ENCODE measurements around the gene PRPS2.
A peak's percentile ranks its signal among the peaks of the same experiment; 100 is the strongest.

The PRPS2 gene

GRCh38 chrX:12791257-12792228 lies at the start of gene PRPS2:
Gene PRPS2 (plus strand): TSS chrX:12791412. CDS start chrX:12791498, 86 bp downstream.
- DNase-seq: peak in 12 of 14 donors; percentile 1 to 49 (median 19)

DNA sequence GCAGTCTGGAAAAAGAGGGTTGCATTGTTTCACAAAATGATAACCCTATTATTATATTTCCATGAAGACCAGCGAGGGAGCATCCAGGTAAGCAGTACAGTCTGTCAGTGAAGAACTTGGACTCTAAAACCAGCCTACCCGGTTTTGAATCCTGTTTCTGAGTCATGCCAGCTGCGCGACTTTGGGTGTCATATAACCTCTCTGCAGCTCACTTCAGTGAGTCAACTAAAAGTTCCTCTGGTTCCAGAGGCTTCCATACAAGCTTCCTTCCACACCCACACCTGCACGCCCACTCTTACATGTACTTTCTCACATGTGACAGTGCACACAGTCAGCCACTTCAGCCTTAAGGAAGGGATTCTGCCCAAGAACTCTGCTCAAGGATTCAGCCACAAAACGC lies 49.8 kb upstream of the PRPS2 start:
- no peak for DNase-seq

DNA sequence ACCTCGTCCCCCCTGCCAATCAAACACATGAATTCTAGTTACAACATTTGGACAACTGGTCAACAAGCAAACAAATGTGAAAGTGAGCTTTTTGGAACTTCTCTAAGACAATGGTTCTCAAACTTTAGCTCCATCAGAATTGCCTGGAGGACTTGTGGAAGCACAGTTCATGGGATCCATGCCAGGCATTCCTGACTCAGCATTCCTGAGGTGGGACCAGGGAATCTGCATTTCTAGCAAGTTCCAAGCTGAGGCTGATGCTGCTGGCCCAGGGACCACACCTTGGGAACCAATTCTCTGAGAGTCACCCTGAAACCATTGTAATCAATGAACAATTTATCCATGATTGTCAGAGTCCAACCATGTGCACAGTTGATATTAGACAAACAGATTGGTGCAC lies 43.8 kb upstream of the PRPS2 start:
- no peak for DNase-seq

GRCh38 chrX:12751887-12752286 lies 39.3 kb upstream of the PRPS2 start:
- no peak for DNase-seq

GRCh38 chrX:12753366-12753765 lies 37.8 kb upstream of the PRPS2 start:
- DNase-seq: no peak

- DNase-seq: no peak
Measured at GRCh38 chrX:12758291-12758690, 32.9 kb upstream of the PRPS2 start.

- no peak for DNase-seq
Measured at GRCh38 chrX:12767856-12768255, 23.4 kb upstream of the PRPS2 start.

DNA sequence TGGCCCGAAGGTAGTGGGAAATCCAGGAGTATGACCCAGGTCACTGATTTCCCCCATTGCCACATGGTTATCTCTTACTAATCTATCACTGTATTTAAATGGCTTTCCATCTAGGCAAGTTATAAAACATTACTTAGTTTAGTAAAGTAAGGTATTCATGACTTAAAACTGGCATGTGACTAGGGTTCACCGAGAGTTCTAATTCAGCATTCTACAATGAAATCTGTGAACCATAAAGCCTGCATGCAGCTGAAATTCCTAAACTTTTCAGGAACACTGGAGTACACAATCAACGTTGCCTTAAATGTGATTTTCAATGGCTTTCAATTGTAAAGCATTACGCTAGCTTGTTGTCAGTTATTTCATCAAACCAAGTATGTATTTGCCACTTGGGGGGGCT lies 22.7 kb upstream of the PRPS2 start:
- DNase-seq: no peak

- DNase-seq: no peak
Measured at GRCh38 chrX:12770440-12770839, 20.8 kb upstream of the PRPS2 start.

DNA sequence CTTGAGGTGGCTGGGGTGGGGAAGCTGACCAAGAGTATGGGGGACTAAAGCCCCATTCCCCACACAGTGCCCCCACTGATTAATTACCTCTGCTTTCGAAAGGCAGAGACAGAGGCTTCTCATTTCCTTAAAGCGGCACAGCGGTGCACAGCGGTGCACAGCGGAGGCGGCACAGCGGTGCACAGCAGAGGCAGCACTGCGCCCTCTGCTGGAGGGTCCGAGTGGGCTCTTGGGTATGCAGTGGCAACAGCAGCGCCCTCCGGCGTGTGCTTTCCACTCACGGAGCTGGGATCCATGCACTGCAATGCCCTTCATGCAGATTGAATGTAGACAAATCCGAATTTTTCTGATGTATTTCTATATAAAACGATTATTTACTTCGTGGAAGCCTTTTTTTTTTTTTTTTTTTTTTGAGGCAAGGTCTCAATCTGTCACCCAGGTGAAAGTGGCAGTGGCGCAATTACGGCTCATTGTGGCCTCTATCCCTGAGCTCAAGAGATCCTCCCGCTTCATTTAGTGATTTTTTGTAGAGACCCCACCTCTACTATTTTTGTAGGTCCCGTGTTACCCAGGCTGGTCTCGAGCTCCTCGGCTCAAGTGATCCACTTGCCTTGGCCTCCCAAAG lies 19.7 kb upstream of the PRPS2 start:
- peak in 1 of 14 donors; percentile 9 for DNase-seq

GRCh38 chrX:12777670-12778069 lies 13.5 kb upstream of the PRPS2 start:
- DNase-seq: no peak

DNA sequence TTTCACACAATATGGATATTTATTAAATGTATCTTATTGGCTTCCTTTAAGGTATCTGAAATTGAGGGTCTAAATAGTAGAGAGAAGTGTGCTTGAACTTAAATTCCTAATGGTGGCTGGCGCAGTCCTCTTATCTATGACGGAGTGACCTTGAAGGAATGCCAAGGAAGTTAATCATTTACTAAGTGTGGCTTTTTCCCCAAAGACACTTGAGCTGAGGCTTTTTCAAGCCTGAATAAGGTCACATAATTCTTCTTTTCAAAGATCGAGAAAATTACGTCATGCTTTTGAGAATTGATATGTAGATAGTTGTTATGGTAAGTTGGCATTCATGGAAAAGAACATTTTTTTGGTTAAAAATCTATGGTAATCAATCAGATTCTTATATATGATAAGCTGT lies 11.7 kb upstream of the PRPS2 start:
- DNase-seq: no peak

- no peak for DNase-seq
Measured at GRCh38 chrX:12788645-12789044, 2.6 kb upstream of the PRPS2 start.

- DNase-seq: no peak
Measured at GRCh38 chrX:12789976-12790375, 1.2 kb upstream of the PRPS2 start.

DNA sequence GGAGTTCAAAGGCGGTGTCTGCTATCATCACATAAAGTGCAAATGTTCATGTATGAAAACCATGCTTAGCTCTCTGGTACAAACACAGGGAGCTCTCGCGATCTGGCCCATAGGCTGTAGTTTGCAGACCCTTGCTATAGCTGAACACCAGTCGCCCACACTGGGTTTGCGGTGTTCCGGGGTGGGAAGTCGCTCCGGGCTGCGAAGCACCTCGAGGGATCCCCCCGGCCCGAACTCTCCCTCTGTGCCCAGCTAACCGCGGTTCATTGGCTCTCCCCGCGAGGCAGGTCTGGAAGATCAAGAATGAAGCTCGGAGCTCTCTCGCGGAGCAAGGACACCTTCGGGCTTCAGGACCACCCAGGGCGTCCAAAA lies 341 bp upstream of the PRPS2 start:
- DNase-seq: no peak

DNA sequence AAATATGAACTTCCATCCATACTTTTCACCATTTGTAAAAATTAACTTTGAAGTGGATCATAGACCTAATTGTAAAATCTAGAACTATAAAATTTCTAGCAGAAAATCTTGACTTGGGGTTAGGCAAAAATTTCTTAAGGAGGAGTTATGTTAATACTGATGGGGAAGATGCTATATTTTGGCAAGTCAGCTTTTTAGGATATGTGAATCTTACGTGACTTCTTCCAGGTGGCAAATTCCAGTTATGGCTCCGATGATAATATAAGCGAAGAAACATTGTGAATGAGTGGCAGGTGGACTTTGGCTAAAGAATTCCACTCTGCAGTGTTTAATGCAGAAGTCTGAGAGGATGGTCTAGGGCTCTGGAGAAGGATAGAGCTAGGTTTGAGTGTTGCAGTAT lies 1.5 kb downstream of the PRPS2 start:
- no peak for DNase-seq

GRCh38 chrX:12794654-12795053 lies 3.4 kb downstream of the PRPS2 start:
- no peak for DNase-seq

DNA sequence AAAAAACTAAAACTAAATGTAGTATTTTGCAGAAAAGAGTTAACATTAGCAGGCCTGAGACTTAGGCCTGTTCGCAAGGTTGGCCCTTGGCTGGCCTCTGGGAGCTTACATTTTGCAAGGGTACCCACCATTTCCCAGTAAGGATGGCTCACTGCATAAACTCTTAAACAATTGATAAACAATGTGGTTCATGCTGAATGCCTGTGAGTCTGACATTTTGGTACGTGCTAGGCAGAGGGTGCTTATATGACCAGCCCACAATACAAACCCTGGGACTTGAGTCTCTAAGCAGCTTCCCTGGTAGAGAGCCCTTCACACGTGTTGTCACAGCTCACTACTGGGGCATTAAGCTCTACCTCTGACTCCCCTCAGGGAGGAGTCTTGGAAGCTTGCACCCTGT lies 7.4 kb downstream of the PRPS2 start:
- DNase-seq: no peak

- DNase-seq: no peak
Measured at GRCh38 chrX:12799118-12799517, 7.9 kb downstream of the PRPS2 start.

DNA sequence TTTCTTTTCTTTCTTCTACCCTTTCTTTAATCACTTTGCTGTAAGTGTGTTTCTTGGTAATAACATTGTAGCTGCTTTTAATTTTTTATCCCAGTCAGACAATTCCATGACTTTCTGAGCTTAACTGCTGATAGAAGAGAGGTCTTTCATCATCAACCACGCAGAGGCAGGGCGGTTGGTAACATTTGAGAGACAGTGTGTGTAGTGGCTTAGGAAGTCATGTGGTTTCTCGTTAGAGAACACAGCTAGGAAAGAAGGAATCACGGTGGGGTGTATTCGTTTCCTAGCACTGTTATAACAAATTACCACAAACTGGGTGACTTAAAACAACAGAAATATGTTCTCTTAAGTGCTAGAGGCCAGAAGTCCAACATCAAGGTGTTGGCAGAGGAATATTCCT lies 11.5 kb downstream of the PRPS2 start:
- DNase-seq: no peak

- no peak for DNase-seq
Measured at GRCh38 chrX:12804655-12805054, 13.4 kb downstream of the PRPS2 start.

DNA sequence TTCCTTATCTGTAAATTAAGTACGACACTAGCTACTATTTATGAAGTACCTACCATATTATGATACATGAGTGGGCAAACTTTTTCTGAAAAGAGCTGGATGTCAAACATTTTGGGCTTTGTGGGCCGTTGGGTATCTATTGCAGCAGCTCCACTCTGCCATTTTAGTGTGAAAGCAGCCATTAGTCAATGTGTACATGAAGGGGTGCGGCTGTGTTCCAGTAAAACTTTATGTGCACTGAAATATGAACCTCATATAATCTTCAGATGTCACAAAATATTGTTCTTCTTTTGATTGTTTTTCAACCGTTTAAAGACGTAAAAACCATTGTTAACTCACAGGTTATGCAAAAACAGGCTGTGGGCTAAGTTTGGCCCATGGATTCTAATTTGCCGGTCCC lies 14.1 kb downstream of the PRPS2 start:
- DNase-seq: no peak

GRCh38 chrX:12811658-12812057 lies 20.4 kb downstream of the PRPS2 start:
- no peak for DNase-seq

DNA sequence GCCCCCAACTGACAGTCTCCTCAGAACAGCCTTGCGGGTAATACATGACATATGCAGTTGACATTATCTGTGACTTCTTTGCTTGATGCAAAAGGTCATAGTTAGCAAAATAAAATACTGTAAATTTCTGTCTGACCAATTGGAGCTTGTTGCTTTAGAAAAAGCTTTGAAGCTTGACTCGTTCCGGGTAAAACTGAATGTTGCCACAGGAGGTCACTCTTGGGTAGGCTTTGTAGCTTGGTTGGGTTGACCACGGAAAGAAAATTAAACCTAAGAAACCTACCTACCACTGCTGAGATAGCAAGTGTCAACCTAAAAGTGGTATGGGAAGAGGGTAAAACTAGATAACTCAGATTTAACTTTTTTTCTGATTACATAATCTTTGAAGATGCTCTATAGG lies 23.2 kb downstream of the PRPS2 start:
- DNase-seq: peak in 2 of 14 donors; percentile 1 to 10

Measured in C1 segment of cervical spinal cord (tissue), 14 donors.